Superior temporal gyrus (tissue), 1 donor: ENCODE measurements around the gene FBP1.

Source experiments
- DNase-seq: peaks from one replicate; pipeline ENCODE4 v3.0.0-alpha.2; 2016; ENCODE audit errors: extremely low spot score

The FBP1 gene

DNA sequence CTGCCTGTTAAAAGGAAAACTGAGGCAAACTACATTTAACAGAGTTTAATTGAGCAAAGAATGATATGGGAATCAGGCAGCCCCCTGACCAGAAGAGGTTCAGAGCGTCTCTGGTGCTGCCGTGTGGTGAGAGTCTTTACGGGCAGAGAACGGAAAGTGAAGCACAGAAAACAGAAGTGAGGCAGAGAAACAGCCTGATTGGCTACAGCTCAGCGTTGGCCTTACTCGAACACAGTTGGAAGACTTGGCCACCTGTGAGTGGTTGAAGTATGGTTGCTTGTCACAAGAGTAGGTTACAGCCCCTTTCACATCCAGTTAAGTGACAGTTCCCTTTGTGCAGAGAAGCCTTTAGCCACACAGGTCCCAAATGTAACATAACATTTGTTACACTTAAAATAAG lies 16.9 kb upstream of the FBP1 start:
- peak; percentile 44 for DNase-seq

DNA sequence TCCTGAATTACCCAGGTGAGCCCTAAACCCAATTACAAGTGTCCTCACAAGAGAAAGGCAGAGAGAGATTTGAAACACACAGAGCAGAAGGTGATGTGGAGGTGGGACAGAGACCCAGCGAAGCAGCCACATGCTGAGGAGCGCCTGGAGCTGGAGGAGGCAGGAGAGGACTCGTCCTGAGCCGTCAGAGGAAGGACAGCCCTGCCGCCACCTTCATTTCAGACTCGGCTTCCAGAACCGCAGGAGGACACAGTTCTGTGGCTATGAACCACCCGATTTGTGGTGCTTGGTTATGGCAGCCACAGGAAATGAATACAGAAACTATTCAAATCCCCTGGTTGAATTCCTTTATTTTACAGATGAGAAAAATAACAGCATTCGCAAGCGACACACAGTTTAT lies 16.4 kb upstream of the FBP1 start:
- peak; percentile 35 for DNase-seq

DNA sequence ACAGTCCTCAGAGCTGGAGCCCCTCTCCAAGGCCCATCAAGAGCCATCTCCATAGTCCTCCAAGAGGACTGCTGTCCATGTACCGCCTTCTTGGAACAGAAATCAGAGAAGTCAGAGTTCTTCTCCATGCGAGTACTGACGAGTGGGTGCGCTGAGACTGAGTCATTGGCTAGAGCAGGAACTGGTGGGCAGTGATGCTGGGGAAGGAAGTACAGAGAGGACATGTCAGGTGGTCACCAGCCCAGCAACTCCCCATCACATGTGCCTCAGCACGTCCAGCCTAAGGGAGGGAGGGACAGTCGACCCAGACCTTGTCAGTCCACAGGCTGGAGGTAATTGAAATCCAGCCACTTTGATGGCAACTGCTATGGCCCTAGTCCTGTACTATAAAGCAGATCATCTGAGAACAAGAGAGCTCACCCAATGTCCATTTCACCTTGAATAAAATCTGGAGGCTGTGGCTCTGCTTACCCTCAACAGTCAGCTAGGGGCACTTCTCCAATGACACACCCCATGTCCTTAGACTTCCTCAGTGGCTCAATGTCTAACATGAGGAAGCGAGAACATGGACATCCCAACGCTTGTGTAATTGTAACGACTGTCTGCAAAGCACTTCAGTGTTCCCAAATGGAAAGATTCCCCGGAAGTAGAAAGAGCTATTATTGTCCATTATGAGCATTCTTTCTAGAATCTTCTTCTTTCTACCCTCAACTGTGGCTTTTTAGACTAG lies 15.0 kb upstream of the FBP1 start:
- no peak for DNase-seq

DNA sequence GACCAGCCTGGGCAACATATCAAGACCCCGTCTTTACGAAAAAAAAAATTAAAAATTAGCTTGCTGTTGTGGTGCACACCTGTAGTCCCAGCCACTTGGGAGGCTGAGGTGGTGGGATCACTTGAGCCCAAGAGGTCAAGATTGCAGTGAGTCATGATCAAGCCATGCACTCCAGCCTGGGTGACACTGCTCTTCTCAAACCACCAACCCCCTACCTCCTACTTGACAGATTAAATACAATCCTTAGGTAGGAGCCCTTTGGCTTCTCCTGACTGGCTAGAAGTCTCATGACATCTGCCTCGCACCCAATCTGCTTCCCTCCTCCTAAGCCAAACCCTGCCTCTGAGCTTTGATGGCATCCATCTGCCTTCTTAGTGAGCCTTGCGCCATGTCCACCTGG lies 11.6 kb upstream of the FBP1 start:
- DNase-seq, result no peak

DNA sequence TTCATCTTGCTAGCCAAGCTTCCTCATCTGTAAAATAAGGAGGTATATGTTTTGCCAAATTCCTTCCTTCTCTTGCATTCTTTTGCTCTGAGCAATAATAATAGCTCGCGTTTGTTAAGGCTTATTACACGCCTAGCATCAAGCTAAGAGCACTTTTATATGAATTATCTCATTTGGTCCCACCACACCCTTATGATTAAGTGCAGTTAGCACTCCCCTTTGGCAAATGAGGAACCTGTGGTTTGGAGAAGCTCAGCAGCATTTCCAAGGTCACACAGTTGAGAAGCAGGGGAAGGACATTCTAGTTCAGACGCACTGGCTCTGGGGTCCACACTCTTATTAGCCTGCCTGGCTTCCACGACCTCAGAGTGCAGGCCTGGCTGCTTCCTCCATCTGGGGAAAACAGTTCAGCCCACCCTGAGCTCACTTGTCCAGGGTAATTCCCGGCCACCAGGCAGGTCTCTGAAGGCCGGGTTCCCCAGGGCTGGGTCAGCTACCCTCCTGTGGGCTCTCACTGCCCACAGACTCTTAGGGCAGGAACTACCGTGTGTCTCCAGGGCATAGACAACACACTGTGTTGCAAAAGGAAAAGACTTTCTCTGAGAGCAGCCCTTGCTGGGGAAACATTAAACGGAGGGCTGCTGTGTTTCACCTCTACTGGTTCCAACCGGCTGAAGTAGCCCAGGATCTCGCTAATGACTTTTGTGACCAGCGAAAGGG lies 9.9 kb upstream of the FBP1 start:
- no peak for DNase-seq

DNA sequence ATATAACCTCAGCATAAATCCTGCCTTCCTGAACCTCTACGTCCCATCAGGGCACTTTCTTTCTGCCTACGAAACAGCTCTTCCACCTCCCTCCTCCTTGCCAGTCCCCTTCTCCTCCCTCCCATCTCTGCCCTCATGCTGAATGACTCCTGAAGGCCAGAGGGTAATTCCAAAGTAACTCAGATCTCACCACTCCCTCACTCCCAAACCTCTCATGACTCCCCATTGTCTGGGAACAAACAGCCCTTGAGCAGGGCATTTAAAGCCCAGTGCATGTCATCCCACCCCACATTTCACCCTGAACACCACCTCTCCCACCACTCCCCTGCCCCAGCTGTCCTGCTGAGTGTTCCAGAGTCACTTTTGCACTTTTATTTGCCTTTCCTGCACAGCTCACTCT lies 8.9 kb upstream of the FBP1 start:
- no peak for DNase-seq

DNA sequence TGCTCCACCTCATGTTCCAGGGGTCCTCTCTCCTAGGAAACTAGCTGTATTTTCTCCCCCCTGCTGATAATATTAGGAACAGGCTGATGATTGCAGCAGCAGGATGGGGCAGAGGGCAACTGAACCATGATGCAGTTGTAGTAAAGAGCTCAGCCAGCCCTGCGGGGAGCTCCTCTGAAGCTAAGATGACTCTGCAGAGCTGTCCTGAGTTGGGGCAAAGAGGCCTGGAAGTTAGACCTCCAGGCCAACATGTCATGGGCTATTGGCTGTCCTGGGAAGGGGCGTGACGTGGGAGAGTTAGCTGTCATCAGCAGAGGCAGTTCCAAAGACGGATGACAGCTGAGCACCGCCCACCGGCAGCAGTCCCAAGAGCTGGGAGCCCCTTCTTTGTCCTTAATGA lies 6.6 kb upstream of the FBP1 start:
- no peak for DNase-seq

DNA sequence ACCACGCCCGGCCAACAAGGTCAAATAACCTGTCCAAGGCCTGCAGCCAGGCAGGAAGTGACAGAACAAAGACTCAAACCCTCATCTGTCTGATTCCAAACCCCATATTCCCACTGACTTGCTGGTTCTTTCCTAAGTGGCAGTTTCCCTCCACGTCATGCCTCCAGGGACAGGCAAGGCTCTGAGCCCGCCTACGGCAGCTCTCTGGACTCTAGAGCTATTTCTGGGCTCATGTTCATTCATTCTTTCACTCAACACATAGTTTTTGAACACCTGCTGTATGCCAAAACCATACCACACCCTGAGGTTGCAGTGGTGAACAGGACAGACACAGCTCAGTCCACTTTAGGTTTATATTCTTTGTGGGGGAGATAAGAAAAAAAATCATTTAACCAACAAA lies 5.2 kb upstream of the FBP1 start:
- DNase-seq, result no peak

DNA sequence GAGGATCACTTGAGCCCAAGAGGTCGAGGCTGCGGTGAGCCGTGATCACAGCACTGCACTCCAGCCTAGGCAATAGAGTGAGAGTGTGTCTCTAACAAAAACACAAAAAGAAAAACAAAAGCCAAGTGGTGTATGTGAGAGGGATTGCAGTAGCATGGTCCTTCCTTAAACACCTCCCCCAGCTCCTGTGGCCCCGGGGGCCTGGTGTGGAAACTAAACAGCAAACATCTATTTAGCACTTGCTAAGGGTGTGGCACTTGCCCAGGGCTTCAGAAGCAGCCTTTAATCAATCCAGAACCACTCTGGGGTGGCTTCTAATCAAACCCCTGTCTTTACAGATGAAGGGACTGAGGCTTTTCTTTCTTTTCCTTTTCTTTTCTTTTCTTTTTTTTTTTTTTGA lies 4.4 kb upstream of the FBP1 start:
- DNase-seq, result no peak

DNA sequence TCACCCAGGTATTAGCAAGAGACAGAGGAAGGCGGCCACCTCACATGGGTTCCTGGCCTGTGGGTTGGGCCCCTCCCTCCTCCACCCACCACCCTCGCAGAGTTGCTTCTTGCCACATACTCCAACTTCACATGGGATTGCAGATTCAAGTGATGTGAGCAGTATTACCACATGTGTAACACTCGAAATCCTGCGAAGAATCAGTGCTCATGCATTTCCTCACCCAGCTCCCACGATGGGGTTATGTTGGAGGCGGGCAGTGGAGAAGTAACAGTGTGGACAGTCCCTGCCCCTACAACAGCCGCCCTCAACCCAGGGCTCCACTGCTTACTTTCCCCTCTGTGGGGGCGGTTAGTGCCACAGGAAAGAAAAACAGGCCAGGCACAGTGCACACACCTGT lies 3.9 kb upstream of the FBP1 start:
- DNase-seq, result no peak

DNA sequence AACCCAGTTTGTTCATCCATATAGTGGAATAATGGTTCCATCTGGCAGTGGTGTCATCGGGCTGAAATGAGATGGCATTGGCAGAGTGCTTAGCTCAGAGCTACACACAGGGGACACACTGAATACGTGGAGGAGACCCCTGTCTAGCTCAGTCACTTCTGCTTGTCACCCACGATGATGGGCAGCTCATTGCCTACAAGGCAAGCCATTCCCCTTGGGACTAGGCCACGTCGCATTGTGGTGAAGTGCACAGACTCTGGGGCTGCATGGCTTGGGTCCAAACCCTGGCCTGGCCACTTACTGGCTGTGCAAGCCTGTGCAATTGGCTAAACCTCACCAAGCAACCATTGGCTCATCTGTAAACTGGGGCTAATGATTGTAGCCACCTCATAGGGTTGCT lies 3.2 kb upstream of the FBP1 start:
- no peak for DNase-seq

DNA sequence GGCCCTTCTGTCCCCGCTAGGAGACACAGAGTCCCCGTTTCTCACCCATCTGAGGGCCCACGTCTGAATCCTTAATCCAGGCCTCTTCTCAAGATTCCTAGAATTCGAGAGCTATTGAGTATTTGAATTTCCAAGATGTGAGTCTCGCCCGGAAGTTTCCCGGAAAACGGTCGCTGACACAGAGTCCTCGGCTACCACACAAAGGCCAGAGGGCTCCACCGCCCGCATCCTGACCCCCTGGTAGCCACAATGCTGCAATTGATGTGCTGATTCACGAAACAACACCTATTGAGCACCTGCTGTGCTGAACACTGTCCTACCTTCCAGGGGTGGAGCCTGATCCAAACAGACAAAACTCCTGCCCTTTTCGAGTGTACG lies 670 bp upstream of the FBP1 start:
- no peak for DNase-seq

DNA sequence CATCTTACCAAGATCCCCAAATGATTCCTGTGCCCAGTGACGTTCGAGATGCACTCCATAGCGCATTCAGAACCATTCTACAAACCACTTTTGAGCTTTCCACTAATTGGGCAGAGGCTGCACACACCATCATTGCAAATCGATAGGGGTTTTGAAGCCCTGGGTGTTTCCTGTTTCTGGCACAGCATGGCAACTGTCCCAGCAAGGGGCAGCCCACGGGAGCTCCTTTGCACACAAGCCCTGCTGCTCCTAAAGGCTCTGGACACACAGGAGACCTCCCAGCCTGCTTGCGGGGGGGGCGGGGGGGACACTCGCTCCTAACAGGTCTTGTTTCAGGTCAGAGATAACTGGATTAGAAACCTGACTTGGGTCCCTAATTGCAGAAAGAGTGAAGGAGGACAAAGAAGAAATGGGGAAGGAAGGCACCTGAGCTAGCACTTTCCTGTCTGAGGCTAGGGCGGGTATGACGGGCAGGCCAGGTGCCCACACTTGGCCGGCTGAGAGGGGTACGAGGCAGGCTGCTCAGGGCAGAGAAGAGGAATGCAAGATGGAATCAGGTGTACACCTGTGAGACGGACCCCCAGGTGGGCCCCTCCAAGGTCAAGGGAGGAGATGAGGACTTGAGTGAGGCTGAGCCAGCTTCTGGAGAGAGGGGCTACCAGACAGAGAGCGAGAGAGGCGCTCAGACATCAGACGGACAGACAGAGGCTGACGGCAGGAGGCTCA lies 820 bp downstream of the FBP1 start:
- no peak for DNase-seq

DNA sequence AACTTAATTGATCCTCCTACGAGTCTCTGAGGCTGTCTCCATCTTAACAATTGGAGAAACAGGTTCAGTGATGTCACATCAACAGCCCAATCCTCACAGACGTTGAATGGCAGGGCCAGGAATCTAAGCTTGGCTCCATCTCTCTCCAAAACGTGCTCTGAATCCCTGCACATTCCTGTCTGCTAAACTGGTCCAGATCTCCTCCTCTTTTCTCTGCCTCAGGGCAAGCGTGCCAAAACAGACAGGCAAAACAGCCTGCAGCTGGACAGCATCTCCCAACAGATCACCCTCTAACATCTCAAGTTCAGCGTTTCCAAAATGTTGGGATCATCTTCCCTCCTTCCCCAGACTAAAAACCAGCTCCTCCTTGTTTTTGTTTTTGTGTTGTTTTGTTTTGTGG lies 6.6 kb downstream of the FBP1 start:
- no peak for DNase-seq

DNA sequence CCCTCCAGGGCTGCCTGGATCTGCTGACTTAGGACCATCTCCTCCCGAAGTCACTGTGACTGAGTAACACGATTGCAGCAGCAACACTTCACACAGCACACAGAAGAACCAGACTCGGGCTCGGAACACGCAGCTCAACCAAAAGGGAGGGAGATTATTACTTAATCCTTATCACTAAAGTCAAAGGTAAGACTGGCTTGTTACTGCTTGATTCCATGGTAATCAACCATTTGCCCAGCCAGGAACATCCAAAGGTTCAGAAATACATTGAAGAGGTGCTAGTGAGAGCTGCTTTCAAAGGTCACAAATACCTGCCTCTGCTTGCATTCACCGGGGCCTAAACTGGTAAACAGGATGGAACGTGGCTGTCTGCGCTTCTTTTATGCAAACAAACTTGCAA lies 7.7 kb downstream of the FBP1 start:
- no peak for DNase-seq

DNA sequence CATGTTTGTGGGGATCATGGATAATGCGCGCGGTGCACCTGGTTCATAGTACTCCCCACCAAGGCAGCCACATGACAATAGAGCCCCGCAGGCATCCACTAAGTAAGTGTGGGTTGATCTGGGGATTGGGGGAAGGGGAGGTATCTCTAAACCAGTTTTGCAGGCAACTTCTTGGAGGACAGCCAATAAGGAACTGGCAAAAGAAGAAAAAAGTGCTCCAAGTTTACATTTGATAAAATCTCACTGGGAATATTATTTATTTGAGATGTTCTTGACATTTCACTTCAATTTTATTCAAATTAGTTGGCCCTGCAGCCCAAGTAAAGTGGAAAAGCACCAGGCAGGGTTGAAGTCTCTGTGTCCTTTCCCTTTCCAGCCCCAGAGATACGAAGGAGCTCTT lies 8.5 kb downstream of the FBP1 start:
- no peak for DNase-seq

DNA sequence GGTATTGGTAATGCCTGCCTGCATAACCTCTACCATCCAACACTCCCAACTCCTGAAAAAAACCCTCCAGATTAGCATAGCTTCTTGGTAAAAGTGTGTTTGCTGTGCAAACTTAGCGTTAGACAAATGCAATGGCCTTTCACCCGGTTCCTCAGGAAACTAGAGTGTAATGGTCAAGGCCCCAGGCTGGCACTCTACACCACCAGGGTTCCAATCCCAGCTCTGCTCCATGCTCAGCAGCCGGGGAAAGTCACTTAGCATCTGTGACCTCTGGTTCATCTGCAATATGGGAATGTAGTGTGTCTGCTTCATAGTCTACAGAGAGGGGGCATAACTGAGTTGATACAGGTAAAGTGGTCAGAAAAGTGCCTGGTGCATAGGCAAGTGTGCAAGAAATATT lies 9.0 kb downstream of the FBP1 start:
- DNase-seq, result no peak

DNA sequence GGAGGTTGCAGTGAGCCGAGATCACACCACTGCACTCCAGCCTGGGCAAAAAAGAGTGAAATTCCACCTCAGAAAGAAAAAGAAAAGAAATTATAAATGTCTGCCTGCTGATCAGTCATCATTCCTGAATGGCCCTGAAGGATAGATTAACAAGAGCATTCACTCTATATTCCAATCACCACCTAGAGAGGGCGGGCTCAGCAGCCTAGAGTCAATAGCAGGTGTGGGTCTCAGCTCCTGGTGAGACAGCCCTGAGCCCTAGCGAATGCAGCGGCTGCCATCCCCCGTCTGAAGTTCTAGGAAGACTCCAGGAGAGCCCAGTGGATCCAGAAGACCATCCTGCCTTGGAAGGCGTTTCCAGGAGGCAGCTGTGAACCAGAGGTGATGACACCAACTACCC lies 12.0 kb downstream of the FBP1 start:
- no peak for DNase-seq

DNA sequence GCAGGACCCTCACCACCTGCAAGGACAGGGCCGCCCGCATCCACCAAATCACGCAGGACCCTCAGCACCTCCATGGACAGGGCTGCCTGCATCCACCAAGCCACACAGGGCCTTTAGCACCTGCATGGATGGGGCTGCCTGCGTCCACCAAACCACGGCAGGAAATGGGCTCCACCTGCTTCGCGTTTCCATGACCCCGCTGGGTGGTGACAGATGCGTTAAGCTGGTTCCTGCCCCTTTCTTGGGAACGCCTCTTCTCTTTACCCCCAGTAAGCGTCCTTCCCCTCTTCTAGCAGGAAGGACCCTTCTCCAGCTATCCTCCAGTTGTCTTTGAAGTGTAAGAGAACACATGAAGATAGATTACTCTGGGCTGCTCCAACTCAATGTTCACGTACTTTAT lies 13.5 kb downstream of the FBP1 start:
- DNase-seq, result no peak

DNA sequence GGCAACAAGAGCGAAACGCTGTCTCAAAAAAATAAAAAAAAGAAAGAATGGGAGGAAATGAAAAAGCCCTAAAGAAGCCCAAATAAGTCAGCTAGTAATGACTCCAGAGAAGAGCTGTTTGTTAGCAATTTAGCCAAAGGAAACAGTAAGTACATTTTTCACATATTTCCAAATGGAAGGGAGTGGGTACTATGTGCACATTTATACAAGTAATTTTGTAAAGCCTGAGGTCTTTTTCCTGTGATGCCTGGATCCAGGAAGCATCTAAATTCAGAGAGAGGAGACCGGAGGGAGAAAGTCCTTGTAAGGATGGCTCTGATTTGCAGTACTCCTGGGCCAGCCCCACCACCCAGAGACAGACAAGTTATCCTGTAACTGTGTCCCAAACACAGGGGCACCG lies 14.7 kb downstream of the FBP1 start:
- DNase-seq, result no peak

DNA sequence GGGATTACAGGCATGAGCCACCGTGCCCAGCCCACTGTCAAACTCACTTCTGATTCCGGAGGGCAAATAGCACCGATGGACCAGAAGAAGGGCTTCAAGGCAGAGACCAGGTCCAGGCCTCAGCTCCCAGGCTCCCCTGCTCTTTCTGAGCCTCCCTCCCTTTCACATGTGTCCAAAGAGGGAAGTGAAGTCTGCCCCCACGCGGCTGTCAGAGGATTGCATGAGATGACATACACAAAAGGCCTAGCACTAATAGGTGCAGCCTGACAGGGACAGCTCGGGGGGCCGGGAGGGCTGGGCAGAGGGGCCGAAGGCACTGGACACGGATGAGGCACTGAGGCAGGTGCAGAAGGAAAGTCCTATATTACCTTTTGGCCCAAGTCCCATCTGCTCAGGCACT lies 16.1 kb downstream of the FBP1 start:
- DNase-seq, result no peak

DNA sequence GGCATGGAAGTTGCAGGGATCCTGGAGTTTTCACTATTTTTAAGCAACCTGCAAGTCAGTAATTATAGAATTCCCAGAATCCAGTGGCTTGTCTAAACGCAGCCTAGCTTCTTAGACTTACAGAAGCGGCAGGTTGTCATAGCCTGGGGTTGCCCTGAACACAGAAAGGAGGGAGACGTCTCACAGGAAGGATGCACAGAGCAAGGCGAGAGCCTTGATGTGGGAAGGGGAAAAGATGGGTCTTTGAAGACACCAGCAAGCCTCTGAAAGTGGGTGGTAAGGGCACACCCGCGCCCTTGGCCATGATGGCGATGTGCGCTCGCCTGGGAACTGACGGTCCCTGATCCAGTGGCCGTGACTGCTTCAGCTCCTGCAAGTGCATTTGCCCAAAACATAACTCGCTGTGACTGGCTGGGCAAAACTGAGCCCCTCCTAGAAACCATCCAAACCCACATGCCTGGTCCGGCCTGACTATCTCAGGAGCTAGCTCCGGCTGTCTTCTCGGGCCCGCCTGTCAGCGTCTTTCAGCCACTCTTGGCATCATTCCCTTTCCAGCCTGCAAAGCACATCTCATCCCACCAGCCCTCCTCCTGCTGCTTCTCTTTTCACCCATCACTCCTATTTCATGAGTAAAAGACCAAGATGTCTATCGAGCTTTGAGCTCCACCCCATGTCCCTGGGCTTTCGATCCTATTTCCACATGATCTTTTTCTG lies 17.1 kb downstream of the FBP1 start:
- DNase-seq, result no peak

DNA sequence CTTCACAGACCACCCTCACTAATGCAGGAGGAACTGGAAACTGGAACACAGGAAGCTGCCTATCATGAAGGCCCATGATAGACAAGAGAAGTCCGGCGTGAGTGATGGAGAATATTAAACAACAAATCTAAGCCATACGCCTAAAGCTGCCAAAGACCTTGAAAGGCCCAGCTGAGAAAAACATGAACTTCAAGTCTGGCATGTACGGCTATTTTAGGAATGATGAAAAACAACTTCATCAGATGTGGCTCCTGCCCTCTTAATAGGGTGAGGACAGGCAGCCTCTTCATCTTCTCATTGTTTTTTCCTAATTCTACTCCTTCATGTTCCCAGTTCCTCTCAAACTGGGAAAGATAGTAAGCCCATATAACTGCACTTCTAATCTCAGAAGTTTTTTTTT lies 20.3 kb downstream of the FBP1 start:
- no peak for DNase-seq
